HG02885 (cell line): ENCODE results near the gene FEZF1.
"Not testable (repeated sequence)": the region's sequence is repeated elsewhere in the genome, so short reads cannot be mapped to it uniquely, and the experiment has no call there.

Source experiments
- ATAC-seq: cut with Tn5 transposase; IDR thresholded peaks from one replicate; pipeline ENCODE4 v1.9.1; 2021; ENCODE audit warnings: mild to moderate bottlenecking; ENCODE audit not compliant: unreplicated experiment, poor library complexity

FEZF1 gene

GRCh38 chr7:122309421-122309820 lies 4.9 kb upstream of the FEZF1 start:
- no peak for ATAC-seq

GRCh38 chr7:122307228-122307621 lies 2.7 kb upstream of the FEZF1 start:
- no peak for ATAC-seq

DNA sequence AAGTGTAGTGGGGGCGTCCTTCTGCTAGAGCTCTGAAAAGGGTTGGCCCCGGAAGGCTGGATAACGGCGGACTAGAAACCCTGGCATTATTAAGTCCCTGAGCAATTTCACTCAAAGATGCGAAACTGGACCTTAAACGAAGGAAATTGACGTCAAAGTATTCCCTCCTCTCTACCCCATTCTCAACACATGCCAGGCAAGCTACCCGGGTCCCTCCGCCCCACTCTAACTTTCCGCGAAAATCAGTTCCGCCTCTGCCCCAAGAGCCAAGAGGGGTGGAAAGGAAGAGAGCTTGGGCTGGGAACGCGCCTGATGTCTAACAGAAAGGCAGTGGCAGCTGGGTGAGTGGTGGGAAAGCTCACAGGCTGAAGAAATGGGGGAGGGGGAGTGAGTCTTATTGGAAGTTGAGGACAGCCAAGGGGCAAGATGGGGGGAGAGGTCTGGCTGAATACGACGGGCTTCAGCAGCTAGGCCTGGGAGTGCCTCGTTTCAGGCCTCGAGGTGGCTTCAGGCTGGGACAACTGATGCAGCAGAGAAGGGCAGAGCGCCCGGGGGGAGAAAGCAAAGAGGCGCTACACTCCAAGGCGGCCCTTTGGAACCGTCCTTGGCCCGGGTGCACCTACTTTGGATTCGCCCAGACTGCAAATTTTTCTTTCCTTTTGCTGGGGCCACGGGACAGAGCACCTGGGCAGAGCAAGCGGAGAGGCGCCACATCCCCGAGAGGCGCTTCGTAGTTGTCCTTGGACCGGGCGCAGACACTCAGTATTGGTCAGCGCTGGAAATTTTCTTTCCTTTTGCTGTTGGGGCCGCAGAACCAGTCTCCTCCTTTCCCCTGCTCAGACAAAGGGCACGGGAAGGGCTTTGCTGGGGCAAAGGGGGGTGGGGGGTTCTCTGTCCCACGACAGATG lies 2.0 kb upstream of the FEZF1 start:
- no peak for ATAC-seq

DNA sequence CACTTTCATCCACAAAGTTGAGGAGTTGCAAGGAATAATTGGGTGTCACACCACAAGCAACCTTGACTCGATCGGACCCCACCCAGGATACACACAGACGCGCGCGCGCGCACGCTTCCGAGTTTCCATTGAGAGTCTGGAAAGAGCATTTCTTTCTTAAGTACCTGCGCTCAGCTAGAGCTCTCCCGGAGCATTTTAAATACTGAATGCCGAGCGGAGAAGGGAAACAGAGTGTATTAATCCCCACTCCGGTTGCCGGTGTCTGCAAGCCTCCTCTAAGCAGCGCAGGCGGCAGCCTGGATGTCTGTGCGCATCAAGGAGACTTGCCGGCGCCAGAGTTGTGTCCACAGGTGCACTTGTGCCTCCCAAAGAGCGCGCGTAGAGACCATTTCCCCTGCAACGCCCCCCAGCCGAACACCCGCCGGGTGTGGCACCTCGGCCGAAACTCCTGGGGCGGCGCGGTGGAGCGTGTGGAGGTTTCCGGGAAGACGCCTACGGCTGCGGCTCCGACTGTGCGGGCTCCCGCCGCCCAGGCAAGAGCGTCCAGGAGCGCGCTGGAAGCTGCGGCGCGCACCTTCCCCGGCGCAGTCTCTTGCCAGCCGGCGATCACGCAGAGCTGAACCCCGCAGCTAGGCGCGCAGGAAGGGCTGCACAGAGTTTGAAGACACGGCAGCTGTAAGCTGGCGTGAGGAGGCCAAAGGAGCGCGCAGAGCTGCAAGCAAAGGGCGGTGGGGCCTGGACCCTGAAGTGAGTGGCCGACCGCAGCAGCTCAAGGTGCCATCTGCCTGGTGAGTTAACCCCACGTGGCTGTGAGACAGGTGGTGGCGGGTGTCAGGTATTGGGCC lies 1.1 kb upstream of the FEZF1 start:
- ATAC-seq: no peak

- ATAC-seq: no peak
Measured at GRCh38 chr7:122304996-122305421, 459 bp upstream of the FEZF1 start.

GRCh38 chr7:122303531-122304318 lies 825 bp downstream of the FEZF1 start:
- no peak for ATAC-seq

GRCh38 chr7:122302761-122303530 lies 1.6 kb downstream of the FEZF1 start:
- ATAC-seq: no peak

- no peak for ATAC-seq
Measured at GRCh38 chr7:122301858-122302760, 2.4 kb downstream of the FEZF1 start.

GRCh38 chr7:122300956-122301833 lies 3.4 kb downstream of the FEZF1 start:
- no peak for ATAC-seq

DNA sequence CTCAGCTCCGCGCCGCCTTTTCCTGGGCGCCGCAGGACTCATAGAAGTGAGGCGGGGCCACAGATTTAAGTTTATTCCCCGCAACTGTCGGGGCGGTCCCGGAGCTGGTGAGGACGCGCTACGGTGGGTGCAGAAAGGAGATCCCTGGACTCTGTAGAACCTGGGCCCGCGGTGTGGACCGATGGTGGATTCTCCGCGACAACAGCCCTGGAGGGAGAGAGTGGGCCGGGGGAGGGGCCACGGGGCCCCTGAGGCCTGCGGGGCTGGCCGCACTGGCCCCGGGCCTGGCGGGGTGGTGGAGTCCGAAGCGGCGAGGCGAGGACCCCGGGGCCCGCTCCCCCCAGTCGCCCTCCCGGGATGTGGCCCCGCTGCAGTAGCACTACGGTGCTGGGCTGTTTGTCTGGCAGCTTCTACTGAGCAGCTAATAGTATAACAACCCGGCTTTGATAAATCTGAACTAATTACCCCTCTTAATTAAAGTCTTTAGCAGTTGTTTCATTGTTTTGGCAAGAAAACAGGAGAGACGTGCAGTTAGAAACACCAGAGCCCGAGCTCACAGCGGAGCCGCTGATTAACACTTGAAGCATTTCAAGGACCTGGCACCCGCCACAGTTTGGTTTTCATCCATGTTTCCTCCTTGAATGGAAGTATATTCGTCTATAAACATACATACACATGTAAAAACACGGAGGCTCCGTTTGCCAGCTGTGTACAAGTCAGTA lies 4.2 kb downstream of the FEZF1 start:
- no peak for ATAC-seq

GRCh38 chr7:122299624-122300210 lies 4.8 kb downstream of the FEZF1 start:
- no peak for ATAC-seq

DNA sequence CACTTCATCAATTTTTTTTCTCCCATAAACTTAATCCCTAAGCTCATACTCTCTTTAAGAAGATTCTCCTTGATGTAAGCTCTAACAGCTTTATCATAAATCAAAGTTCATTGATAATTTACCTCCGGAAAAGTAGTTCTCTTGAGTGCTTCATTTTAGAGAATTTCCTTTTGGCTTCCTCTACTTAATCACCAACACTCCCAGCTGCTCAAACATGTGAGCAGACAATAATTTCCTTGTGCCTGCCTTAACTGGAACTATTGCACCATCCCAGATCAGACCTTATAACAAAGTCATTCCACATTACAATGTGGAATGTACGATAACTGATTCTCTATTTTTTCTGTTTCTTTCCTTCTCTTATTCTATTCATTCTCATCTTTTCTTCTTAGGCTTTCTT lies 5.9 kb downstream of the FEZF1 start:
- ATAC-seq: no peak

DNA sequence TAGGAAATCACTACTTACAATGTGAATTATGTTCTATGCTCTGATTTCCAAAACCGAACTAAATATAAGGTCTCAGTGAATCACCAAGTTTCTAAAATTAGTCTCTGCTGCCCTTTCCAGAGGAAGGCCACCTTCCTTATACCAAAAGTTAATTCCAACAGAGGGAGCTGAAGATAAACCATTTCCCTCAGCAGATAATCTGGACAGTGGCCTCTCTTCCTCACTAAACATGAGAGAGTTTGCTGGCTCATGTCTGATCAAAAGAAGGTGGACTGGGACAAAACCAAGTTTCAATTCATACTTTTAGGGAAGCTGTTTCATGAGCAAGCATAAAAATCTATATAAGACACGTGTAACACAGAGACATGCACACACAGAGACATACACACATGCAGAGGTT lies 6.4 kb downstream of the FEZF1 start:
- ATAC-seq: no peak

DNA sequence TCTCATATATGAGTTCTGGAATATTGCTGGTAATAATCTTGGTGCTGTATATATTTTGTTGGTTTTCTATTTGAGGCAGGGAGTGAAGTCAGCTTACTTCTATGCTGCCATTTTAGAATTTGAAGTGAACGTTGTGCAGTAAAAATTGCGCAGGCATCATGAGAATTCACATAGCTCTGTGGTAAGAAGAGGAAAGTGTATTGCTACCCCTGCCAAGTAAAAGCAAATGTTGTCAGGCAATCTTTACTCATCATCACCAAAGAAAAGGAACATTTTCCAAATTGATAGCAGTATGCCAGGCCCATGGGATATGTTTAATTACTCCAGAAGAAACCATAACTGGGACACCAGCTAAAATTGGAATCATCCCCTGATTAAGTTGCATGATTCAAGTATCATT lies 13.4 kb downstream of the FEZF1 start:
- ATAC-seq: no peak

GRCh38 chr7:122290476-122290875 lies 14.1 kb downstream of the FEZF1 start:
- no peak for ATAC-seq

- no peak for ATAC-seq
Measured at GRCh38 chr7:122289426-122289825, 15.1 kb downstream of the FEZF1 start.

GRCh38 chr7:122284608-122285007 lies 19.9 kb downstream of the FEZF1 start:
- not testable (repeated sequence) for ATAC-seq
